NK-92 (cell line): ENCODE measurements around the gene ARMC2.
"Not testable (repeated sequence)": the region's sequence is repeated elsewhere in the genome, so short reads cannot be mapped to it uniquely, and the experiment has no call there.

Experiments used
- DNase-seq: peaks from one replicate; lab custom pipeline; 2025; ENCODE audit not compliant: unreplicated experiment; lab: John Stamatoyannopoulos, UW

The ARMC2 gene

GRCh38 chr6:108831104-108831503, 17.1 kb upstream of the ARMC2 start:
- no peak for DNase-seq

GRCh38 chr6:108832738-108833137, 15.5 kb upstream of the ARMC2 start:
- DNase-seq, result no peak

GRCh38 chr6:108835218-108835850, 12.9 kb upstream of the ARMC2 start:
- peak; percentile 37 for DNase-seq

GRCh38 chr6:108836061-108836460, 12.2 kb upstream of the ARMC2 start:
- no peak for DNase-seq

GRCh38 chr6:108837236-108837971, 10.8 kb upstream of the ARMC2 start:
- no peak for DNase-seq

- no peak for DNase-seq
Observed at GRCh38 chr6:108838101-108838717, 10.0 kb upstream of the ARMC2 start.

- no peak for DNase-seq
Observed at GRCh38 chr6:108839083-108839642, 9.1 kb upstream of the ARMC2 start.

- no peak for DNase-seq
Observed at GRCh38 chr6:108840919-108841318, 7.3 kb upstream of the ARMC2 start.

- DNase-seq, result no peak
Observed at GRCh38 chr6:108841377-108841855, 6.8 kb upstream of the ARMC2 start.

GRCh38 chr6:108844135-108844534, 4.1 kb upstream of the ARMC2 start:
- no peak for DNase-seq

GRCh38 chr6:108845145-108845544, 3.1 kb upstream of the ARMC2 start:
- DNase-seq, result no peak

- no peak for DNase-seq
Observed at GRCh38 chr6:108846101-108846500, 2.1 kb upstream of the ARMC2 start.

GRCh38 chr6:108846628-108847027, 1.6 kb upstream of the ARMC2 start:
- no peak for DNase-seq

- no peak for DNase-seq
Observed at GRCh38 chr6:108847738-108848115, 495 bp upstream of the ARMC2 start.

- DNase-seq, result no peak
Observed at GRCh38 chr6:108850669-108851465, 2.6 kb downstream of the ARMC2 start.

GRCh38 chr6:108851756-108852155, 3.5 kb downstream of the ARMC2 start:
- DNase-seq, result no peak

- DNase-seq, result no peak
Observed at GRCh38 chr6:108853077-108853476, 4.9 kb downstream of the ARMC2 start.

- DNase-seq, result no peak
Observed at GRCh38 chr6:108862479-108863191, 14.4 kb downstream of the ARMC2 start.

GRCh38 chr6:108865751-108866286, 17.6 kb downstream of the ARMC2 start:
- DNase-seq, result not testable (repeated sequence)

- no peak for DNase-seq
Observed at GRCh38 chr6:108866798-108867197, 18.6 kb downstream of the ARMC2 start.
